ENCODE results near the gene CYP2C19. TPM values are rescaled to one million over a fixed set of nuclear protein-coding genes. Genes with fewer than 3 reads are reported as not detected.

CYP2C19 gene
- total RNA-seq, 4 donors from 2014 or later, result 0.54 to 0.89 TPM; not detected in 2

DNA sequence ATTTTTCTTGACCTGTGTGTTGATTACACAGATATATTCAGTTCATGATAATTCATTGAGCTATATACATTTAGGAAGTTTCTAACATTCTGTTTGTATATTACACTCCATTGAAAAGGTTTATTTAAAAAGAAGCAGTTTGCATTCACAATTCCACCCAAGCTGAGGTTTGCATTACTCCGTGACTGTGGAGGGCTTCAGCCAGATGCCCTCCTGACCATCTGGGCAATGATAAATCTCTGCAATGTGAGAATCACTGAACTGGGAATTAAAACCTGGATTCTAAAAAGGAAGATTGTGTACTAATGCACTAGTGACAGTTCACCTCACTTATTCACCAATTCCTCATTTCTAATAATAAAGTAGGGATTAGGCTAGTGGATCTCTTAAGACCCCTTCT is 139.6 kb downstream of the CYP2C19 start:
- ATAC-seq, result no peak
- H3K27me3 ChIP-seq, result no peaks in the 10 kb centered on the region
- no peak overlapping the region for H3K4me3 ChIP-seq
- H3K4me1 ChIP-seq, result no peaks in the 10 kb centered on the region
- TF ChIP-seq POLR2A (IDR thresholded peaks at IDR 0.05), result no peak
- TF ChIP-seq, protein P1, sequence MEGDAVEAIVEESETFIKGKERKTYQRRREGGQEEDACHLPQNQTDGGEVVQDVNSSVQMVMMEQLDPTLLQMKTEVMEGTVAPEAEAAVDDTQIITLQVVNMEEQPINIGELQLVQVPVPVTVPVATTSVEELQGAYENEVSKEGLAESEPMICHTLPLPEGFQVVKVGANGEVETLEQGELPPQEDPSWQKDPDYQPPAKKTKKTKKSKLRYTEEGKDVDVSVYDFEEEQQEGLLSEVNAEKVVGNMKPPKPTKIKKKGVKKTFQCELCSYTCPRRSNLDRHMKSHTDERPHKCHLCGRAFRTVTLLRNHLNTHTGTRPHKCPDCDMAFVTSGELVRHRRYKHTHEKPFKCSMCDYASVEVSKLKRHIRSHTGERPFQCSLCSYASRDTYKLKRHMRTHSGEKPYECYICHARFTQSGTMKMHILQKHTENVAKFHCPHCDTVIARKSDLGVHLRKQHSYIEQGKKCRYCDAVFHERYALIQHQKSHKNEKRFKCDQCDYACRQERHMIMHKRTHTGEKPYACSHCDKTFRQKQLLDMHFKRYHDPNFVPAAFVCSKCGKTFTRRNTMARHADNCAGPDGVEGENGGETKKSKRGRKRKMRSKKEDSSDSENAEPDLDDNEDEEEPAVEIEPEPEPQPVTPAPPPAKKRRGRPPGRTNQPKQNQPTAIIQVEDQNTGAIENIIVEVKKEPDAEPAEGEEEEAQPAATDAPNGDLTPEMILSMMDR (IDR thresholded peaks at IDR 0.05), result no peak
- no peak for TF ChIP-seq EP300 (IDR thresholded peaks at IDR 0.05)
- TF ChIP-seq POLR2AphosphoS5 (IDR thresholded peaks at IDR 0.05), result no peak
- no peak overlapping the region for H3K27ac ChIP-seq
- H3K9me3 ChIP-seq, result peaks cover 0 to 17% (median 0%) of the 10 kb centered on the region in 3 donors
- H3K36me3 ChIP-seq, result no peaks in the 10 kb centered on the region
- WGBS, 2 donors (ENCODE audit: low coverage in 1 of 2), result 53 to 63% methylated on average over 1 of the region's 1 CpG

DNA sequence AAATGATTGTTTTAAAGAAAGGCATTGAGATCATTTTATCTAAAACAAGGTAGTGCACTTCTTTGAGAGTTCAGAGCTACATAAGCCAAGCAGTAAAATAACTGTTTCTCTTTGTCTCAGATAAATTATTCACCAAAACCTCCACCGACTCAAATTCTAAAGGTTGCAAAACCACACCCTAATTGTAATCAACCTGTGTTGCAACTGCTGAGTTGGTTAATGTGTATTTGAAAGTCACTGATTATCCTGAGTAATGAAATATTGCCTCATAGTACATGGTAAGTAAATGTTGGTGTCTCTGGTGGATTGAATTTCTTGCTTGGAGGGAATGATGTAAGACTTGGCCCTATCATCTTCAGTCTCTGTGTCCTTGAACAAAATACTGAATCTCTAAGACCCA is 140.1 kb downstream of the CYP2C19 start:
- TF ChIP-seq POLR2A (IDR thresholded peaks at IDR 0.05), result no peak
- TF ChIP-seq POLR2AphosphoS5 (IDR thresholded peaks at IDR 0.05), result no peak
- no peak for TF ChIP-seq EP300 (IDR thresholded peaks at IDR 0.05)

More for the DNA sequence above, 140.1 kb downstream of the CYP2C19 start:
- Histone ChIP-seq H3K4me3 (no peak overlapping the region), H3K27me3 (no peaks in the 10 kb centered on the region), H3K27ac (no peak overlapping the region), H3K9me3 (peaks cover 0 to 22% (median 0%) of the 10 kb centered on the region in 3 donors), H3K4me1 (no peaks in the 10 kb centered on the region), H3K36me3 (no peaks in the 10 kb centered on the region)
- ATAC-seq, result peak; percentile 39
- WGBS, 2 donors (ENCODE audit: low coverage in 1 of 2), result 0% methylated on average over 1 of the region's 1 CpG

Other genes with a start within 250 kb of the CYP2C19 start
- 10 to 100 TPM in 1 of 4 donors, 1 to 10 TPM in 3; 1.5 to 11.4 (median 4.3) TPM for gene HELLS, start 216.9 kb upstream of the CYP2C19 start, total RNA-seq
- 1 to 10 TPM in 1 of 4 donors, not detected in 3; 2.6 TPM for gene CYP2C18, start 79.0 kb upstream of the CYP2C19 start, total RNA-seq
- under 1 TPM in 1 of 4 donors, not detected in 3; 0.89 TPM for gene CYP2C9, start 176.0 kb downstream of the CYP2C19 start, total RNA-seq

All from gastroesophageal sphincter (tissue), 4 donors.